GM19193 (cell line): ENCODE results near the gene PCLO.

ENCODE experiments used
- POLR2A ChIP-seq: IDR thresholded peaks from 4 replicates; pipeline ENCODE4 v1.6.1; 2011; ENCODE audit not compliant: insufficient read depth, insufficient read length; ENCODE audit errors: extremely low read depth

Gene PCLO

DNA sequence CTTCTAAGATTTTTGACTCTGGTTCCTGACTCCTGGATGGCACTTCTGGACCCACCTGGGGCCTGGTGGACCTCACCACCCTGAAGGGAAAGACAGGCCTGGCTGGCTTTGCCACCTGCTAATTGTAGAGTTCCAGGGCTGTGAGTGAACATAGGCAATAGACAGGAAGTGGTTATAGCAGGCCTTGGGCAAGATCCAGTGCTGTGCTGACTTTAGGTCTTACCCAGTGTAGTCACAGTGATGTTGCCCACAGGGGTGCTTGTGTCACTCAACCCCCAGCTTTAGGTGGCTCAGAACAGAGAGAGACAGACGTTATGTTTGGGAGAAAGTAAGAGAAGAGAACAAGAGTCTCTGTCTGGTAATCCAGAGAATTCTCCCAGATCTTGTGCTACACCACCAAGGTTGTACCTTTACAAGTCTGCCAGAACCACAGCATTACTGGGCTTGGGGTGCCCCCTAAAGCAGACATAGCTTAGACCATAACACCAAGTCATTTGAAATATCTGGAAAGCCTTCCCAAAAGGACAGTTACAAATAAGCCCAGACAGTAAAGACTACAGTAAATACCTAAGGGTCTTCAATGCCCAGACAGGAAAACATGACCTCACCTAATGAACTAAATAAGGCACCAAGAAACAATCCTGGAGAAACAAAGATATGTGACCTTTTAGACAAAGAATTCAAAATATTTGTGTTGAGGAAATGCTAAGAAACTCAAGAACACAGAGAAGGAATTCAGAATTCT is 303.4 kb downstream of the PCLO start:
- TF ChIP-seq POLR2A = no peak

DNA sequence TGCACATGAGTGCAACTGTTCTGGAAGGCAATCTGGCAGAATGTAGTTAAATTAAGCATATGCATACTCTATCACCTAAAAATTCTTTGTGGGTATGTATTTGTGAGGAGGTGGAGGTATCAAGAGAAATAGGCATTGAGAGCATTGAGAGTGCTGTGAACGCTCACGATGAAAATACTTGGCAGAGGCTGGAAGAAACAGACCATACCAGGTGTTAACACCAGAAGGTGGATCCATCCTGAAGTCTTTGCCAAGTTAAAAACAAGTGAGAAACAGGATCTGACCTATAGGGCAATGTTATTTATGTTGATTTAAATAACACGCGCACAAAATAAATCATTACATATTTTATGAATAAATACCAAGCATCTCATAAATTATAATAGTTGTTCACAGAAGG is 311.6 kb downstream of the PCLO start:
- no peak for TF ChIP-seq POLR2A

DNA sequence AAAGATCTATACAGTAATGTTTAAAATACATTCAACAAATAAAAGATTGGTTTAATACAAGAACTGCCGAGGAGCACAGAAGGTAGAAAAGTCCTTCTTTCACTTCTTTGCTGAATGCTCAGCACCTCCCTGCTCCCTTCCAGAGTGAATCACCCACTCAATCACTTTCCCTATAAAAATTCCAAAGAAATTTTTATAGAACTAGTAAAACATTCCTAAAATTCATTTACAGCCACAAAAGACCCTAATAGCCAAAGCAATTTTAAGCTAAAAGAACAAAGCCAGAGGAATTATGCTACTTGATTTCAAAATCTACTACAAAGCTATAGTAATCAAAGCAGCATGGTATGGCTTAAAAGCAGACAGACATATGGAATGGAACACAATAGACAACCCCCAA is 320.9 kb downstream of the PCLO start:
- TF ChIP-seq POLR2A = no peak

DNA sequence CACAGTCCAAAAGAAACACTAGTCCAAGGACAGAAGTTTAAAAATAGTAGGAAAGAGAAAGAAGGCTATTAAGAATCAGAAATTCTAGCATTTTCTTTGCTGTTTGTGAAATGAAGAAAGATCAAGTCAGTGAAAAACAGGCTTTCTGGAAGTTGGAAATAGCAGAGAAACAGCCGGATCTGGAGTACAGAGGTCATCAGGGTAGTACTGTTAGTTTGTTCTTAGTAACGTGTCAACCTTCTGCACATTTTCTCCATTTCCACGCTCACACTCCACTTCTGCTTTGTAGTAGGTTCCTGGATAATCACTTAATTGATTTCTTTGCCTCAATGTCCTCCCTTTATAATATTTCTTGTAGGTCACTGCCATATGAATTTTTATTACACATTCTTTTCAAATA is 322.6 kb downstream of the PCLO start:
- TF ChIP-seq POLR2A = no peak

DNA sequence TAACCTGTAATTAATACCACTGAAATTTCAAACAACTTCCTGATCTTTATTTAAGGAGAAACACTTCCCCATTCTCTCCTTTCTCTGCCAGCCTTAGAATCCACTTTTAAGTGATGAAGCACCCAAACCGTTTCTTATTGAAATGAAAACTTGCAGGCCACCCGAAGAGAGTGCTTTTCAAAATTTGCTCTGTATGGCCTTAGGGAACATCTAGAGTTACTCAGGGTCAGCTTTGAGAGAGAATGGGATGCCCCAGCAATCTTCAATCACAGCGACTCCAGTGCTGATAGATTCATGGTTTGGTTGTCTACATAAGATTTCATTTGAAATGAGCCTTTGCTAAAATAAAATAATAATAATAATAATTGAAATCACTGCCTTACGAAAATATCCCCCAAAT is 323.1 kb downstream of the PCLO start:
- TF ChIP-seq POLR2A = no peak

DNA sequence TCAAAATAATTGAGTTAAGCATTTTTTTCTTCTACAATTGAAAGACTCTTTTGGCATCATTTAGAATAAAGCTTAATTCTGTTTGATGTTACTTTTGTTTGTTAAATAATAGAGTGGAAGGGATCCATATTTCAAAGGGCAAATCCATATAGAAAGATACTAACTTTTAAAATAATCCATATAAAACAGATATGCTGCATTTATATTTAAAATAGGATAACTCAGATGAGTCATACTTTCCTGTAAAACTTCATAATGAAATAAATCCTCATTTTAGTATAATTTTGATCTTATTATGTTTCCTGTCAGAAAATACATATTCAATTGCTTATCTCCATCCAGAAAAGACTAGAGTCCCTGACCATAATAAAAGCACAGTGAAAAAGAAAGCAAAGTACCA is 323.6 kb downstream of the PCLO start:
- no peak for TF ChIP-seq POLR2A

DNA sequence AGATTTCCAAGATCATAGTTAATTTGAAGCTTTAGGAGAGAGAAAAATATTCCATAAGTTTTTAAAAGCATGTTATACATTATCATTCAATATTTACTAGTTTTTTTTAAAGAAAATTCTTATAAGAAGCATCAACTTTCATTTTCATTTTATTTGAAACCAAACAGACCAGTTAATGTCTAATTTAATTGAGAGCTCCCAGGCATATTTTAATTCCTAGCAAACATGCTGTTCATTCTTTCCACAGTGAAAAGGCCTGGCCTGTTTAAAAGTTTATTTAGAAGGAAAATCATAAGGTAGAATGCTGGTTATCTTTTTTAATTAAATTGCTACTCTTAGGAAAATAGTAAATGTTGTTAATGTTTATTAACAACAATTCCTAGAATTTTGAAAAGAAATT is 324.4 kb downstream of the PCLO start:
- no peak for TF ChIP-seq POLR2A

DNA sequence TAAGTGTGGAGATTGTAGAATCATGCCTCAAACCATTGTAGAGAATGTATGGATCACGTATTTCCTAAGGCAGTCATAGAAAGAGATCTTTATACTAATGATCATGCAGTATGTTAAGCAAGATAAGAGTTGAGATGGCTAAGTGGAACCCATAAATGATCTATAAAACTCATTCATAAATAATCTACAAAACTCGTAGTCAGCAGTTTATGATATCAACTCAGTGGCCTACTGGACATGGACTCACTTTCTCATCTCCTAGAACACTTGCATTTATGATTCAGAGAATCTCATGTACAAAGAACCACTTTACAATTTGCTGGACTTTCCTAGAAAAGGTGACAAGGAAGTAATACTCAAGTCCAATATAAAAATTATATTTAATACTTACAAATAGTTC is 339.6 kb downstream of the PCLO start:
- TF ChIP-seq POLR2A = no peak

DNA sequence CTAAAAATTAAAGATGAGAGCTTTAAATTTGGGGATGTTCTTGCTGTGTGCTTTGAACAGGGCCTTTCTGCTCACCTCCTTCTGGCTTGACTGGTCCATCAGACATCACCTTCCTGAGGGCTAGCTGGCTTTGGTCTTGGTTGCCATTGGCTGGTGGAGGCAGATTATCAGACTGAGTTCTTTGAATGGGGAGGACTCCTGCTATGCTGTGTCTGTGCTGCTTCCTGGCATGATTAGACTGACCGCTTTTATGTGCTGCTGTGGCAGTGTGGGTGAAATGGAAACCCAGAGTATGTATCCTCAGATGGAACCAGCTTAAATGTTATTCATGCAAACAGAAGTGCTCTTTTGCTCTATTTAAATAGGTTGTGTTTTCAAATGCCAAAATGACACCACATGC is 341.6 kb downstream of the PCLO start:
- no peak for TF ChIP-seq POLR2A

DNA sequence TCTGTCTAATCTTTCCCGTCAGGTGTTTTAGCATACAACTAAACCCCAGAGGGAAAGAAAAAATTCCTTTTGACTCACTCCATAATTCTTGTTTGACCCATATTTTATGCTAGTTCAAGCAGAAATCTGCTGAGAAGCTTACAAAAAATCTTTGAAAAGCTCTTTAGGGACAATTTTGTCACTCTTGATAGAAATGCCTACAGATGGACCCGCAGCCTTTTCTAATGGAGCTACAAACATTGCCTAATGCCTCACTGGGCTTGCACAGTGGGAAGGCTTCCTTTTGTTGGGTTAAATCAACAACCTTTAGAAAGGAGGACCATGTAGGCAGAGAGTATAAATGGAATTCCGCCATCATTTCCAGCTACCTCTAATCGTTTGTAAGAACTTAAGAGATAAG is 344.5 kb downstream of the PCLO start:
- TF ChIP-seq POLR2A = no peak

DNA sequence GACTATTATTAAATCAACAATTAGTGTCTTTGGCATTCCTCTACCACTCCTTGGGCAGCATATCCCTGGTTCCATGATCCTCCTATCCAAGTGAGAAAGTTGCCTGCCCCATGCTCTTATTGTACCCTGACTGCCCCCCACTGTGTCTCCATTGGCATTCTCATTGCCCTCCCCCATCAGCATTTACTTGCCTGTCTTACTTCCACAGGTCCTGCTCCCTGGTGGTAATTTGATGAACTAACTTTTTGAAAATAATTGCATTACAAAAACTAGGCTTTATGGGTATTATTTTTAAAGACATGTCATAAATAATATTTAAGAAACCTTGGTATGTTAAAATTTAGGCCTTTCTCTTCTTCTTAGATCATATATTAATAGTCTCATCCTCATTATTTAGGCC is 346.4 kb downstream of the PCLO start:
- TF ChIP-seq POLR2A = no peak

DNA sequence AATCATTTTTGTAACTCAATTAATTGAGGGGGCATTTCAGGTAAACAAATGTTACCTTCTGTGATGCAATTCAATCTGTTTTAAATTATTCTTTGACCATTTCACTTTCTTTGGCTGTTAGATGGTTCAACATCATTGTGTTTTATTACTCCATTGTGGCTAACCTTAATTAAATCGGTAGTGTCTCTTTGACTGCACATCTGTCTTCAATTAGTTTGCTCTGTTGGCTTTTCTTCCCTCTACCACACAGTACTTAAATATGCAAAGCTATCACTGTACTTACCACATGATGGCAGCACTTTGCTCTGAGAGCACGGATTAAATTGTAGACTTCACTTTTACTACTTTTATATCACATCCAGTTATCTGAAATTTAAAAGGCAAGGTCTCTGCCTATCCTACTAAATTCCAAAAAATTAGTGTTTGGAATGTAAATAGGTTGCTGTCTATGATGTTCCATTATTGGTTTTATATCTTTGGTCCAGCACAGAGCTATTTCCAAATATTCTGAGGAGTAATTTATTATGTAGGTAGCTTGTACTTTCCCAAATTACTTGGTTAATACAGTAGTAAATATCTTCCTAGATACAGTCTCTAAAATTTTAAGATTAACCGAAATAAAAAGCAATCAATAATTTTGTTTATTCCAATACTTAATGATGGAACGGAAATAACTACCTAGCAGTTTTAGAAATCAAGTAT is 352.0 kb downstream of the PCLO start:
- TF ChIP-seq POLR2A = no peak

DNA sequence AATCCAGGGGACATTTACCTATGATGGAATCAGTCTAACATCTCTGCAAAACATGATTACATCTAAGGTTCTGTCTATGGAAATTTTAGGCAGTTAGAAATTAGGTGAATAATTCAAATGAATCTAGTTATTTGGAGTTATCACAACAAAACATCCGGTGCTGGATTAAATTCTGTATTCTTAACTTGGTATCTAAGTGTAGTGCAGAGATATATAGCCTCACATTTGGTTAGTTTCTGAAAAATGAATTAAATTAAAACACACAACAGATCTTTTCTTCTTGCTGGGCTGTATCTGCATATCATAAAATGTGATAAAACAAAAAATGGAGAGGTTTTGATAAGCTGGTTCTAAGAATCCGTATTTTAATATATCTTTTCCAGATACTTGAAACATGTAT is 354.1 kb downstream of the PCLO start:
- no peak for TF ChIP-seq POLR2A

DNA sequence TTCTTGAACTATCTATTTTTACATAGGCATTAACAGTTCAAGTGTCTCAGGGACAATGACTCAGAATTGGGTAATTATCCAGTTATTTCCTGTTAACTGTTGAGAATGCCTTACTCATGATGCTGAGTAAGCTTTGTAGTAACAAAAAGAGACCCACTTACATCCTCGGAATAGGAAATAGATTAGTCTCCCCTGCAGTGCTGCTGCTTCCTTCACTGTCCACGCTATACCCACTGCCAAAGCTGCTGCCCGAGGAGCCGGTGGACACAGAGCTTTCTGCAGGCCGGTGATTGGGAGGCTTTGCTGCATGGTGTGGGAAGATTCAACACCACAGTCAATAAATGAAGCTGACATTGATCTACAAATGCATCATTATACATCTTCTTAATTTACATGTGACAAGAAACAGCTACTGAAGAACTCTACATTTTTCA is 357.1 kb downstream of the PCLO start:
- no peak for TF ChIP-seq POLR2A

DNA sequence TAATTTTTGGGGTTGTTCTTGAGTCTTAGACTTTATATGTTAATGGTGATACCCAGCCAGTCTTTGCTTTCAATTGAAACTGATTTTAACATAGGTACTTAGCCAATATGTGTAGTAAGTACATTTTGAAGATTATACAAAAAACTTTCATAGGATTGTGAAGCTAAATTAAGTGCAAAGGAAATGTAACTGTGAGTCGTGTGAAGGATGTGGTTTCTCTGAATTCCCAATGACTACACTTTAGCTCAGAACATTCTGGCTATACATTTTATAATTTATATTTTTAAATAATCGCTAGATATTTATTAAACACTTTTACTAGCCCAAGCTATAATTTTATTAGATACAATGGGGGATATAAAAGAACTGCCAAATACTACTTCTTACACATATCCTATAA is 359.3 kb downstream of the PCLO start:
- no peak for TF ChIP-seq POLR2A

DNA sequence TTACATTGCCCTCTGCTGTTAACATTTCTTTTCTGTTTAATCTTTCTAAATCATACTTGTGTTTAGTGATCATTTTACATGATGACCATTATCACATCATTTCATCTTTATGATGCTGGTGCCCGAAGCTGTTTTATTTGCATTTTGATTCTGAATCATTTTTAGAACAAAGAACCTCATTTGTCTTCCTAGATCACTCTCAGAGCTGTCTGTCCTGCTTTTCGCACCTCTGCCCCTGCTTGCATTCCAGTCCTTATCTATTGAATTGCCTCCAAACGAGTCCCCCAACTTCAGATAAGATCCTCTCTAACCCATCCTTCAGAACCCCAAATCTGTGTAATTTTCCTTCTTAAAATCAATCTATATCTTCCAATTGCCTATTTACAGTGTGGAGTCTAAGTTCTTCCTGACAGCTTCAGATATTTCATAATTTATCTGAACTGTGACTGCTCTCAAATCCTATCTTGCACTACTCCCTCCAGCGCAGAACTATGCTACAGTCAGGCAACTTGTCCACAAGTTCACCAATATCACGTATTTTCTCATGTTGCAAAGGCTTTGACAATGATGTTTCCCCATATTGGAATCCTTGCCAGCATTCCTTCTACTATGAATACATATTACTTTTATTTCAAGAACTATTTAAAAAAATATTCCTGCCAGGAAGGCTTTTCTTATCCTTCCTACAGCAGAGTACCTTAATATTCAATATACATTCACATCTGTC is 372.6 kb downstream of the PCLO start:
- TF ChIP-seq POLR2A = no peak

DNA sequence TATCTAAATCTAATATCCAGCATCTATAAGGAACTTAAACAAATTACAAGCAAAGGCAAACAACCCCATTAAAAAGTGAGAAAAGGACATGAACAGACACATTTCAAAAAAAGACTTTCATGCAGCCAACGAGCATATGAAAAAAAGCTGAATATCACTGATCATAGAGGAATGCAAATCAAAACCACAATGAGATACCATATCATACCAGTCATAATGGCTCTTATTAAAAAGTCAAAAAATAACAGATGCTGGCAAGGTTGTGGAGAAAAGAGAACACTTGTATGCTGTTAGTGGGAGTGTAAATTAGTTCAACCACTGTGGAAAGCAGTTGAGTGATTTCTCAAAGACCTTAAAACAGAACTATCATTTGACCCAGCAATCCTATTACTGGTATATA is 384.7 kb downstream of the PCLO start:
- TF ChIP-seq POLR2A = no peak

DNA sequence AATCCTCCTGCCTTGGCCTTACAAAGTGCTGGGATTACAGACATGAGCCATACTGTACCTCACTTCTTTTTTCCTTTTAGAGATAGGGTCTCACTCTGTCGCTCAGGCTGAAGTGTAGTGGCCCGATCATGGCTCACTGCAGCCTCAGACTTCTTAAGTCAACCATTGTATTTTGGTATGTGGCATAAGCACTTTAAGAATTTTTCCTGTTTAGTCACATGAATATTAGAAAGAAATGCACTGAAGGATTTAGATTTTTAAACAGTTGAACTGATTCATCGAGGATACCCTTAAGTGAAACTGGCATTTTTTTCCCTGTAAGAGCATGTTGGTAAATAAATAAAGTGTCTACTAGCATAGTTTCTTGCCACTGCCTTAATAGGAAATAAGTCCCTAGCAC is 399.8 kb downstream of the PCLO start:
- no peak for TF ChIP-seq POLR2A
